ENCODE data around the gene FAH.

GRCh38 chr15:80203361-80203885 lies 50.6 kb downstream of the FAH start:
- TF ChIP-seq CTCF (IDR thresholded peaks at IDR 0.05) (no peak), EZH2phosphoT487 (IDR thresholded peaks at IDR 0.05) (no peak)
